Smooth muscle cell (in vitro differentiated cells): Measurements from ENCODE around the gene LRRC73. TPM values are rescaled to one million over a fixed set of nuclear protein-coding genes. Genes with fewer than 3 reads are reported as not detected.

Source experiments
- DNase-seq: peaks from one replicate; lab custom pipeline; 2025; ENCODE audit not compliant: unreplicated experiment; lab: John Stamatoyannopoulos, UW
- H2AFZ ChIP-seq: fragments of 200-600 bp; sonication (generic); 2 replicates; pipeline ENCODE4 v1.6.0; 2016; ENCODE audit warnings: antibody characterized with exemption, low read depth, mild to moderate bottlenecking
- H3F3A ChIP-seq: fragments of 200-600 bp; sonication (generic); 2 replicates; pipeline ENCODE4 v1.6.0; 2017; ENCODE audit warnings: antibody characterized with exemption, low read depth
- H3K27ac ChIP-seq: fragments of 200-600 bp; sonication (generic); 2 replicates; pipeline ENCODE4 v1.5.1; 2016; ENCODE audit warnings: low read depth, mild to moderate bottlenecking
- H3K27me3 ChIP-seq: fragments of 200-600 bp; sonication (generic); 2 replicates; pipeline ENCODE4 v1.6.1; 2016; ENCODE audit warnings: low read depth, mild to moderate bottlenecking
- H3K36me3 ChIP-seq: fragments of 200-600 bp; sonication (generic); 2 replicates; pipeline ENCODE4 v1.5.1; 2016; ENCODE audit warnings: low read depth
- H3K4me1 ChIP-seq: fragments of 200-600 bp; sonication (generic); 2 replicates; pipeline ENCODE4 v1.5.1; 2016; ENCODE audit warnings: low read depth
- H3K4me2 ChIP-seq: fragments of 200-600 bp; sonication (generic); 2 replicates; pipeline ENCODE4 v1.6.0; 2016; ENCODE audit warnings: mild to moderate bottlenecking
- H3K4me3 ChIP-seq: fragments of 200-600 bp; sonication (generic); 2 replicates; pipeline ENCODE4 v1.5.1; 2016; ENCODE audit warnings: mild to moderate bottlenecking
- H3K79me2 ChIP-seq: fragments of 200-600 bp; sonication (generic); 2 replicates; pipeline ENCODE4 v1.6.0; 2016; ENCODE audit warnings: low read depth, mild to moderate bottlenecking
- H3K9ac ChIP-seq: fragments of 200-600 bp; sonication (generic); 2 replicates; pipeline ENCODE4 v1.6.0; 2016; ENCODE audit warnings: low read depth
- H3K9me3 ChIP-seq: fragments of 200-600 bp; sonication (generic); replicated peaks from 2 replicates; pipeline ENCODE4 v1.5.1; 2016; ENCODE audit warnings: low read depth
- H4K20me1 ChIP-seq: fragments of 200-600 bp; sonication (generic); 2 replicates; pipeline ENCODE4 v1.6.0; 2016; ENCODE audit warnings: low read depth
- WGBS: methylation state at CpG from one replicate; pipeline ENCODE4 v1.1.7; 2016; ENCODE audit warnings: low lambda C conversion rate; 5-methylcytosine and 5-hydroxymethylcytosine counted together
- polyA plus RNA-seq: library from polyadenylated mRNA; unstranded; fragments of >200 nt; fragmentation: Nextera tagmentation; extraction: Ambion mirVana; gene quantifications from 2 replicates; pipeline ENCODE4 v1.2.1, GENCODE V29; 2016
- total RNA-seq: library from RNA; depleted of rRNA; stranded (reverse); fragments of >200 nt; gene quantifications from 2 replicates; pipeline ENCODE4 v1.2.3, GENCODE V29; 2014
- TF ChIP-seq, protein P1 (sequence below): fragments of 200-600 bp; sonication (generic); IDR thresholded peaks from 2 replicates; pipeline ENCODE4 v1.5.1; 2017; ENCODE audit warnings: borderline replicate concordance, mild to moderate bottlenecking, antibody characterized with exemption; ENCODE audit not compliant: insufficient read depth, poor library complexity, severe bottlenecking

LRRC73 gene
- total and polyA plus RNA-seq, 2 experiments from 2014 or later = 2.1 to 2.2 TPM

DNA sequence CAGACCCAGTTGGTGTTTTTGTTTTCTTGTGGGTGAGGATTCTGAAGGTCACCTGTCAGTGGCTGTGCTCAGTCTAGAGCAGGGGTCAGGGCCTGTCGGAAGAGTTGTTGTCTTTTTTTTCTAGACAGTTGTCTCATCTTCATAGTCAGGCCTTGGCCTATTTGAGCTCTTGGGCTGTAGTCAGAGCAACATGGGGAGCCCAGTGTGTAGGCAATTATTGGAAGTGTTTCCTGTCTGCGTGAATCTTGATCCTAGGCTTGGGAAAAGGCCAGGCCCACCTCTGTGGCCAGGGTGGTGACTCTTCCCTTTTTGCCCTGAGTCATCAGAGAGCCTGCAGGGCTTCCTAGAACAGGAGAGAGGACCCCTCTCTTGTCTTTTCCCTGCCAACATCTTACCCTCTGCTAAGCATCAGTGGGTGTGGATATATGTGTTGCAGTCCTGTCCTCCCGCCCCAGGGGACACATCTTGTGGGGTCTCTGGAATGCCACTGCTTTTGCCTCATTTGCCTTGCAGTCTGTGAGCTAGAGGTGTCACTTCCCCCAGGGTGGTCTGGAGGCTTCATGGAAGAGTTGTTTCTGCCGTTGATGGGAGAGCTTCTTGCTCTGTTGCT lies 21.4 kb downstream of the LRRC73 start:
- H3K4me2 ChIP-seq = peak overlapping the region; percentile 31

DNA sequence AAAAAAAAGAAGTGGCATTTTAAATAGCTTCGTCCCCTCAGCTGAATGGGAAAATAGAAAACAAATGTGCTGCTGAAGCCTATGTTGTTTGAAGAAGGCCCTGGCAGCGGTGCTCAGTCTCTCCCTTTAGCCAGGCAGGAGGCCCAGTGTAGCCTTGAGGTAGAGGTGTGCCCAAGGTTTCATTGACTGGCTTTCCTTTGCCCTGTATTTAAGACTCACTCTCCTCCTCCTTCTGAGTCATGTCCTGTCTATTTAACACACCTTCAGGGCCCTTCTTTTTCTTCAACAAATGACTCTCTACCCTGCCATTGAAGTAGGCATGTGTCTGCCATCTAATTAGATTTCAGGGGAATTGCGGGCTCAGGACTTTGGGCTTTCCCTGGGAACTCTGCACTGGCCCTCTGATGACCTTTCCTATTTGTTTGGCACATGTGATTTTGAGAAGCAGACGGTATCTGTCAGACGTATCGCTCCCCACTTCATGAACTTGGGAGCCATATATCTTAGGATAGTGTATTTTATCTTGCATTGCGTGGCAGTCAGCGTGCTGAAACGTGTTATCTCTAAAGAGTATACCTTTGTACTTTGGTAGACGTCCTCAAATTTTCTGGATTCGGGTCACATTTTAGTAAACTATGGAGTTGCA lies 28.4 kb downstream of the LRRC73 start:
- DNase-seq = no peak
- H3K9me3 ChIP-seq = no peaks in the 10 kb centered on the region
- 82% methylated on average over 11 of the region's 11 CpGs for WGBS
- peaks cover 12% of the 10 kb centered on the region for H3K4me1 ChIP-seq
- TF ChIP-seq, protein P1, sequence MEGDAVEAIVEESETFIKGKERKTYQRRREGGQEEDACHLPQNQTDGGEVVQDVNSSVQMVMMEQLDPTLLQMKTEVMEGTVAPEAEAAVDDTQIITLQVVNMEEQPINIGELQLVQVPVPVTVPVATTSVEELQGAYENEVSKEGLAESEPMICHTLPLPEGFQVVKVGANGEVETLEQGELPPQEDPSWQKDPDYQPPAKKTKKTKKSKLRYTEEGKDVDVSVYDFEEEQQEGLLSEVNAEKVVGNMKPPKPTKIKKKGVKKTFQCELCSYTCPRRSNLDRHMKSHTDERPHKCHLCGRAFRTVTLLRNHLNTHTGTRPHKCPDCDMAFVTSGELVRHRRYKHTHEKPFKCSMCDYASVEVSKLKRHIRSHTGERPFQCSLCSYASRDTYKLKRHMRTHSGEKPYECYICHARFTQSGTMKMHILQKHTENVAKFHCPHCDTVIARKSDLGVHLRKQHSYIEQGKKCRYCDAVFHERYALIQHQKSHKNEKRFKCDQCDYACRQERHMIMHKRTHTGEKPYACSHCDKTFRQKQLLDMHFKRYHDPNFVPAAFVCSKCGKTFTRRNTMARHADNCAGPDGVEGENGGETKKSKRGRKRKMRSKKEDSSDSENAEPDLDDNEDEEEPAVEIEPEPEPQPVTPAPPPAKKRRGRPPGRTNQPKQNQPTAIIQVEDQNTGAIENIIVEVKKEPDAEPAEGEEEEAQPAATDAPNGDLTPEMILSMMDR = no peak
- no peak overlapping the region for H3K4me2 ChIP-seq
- H2AFZ ChIP-seq = no peak overlapping the region
- H4K20me1 ChIP-seq = peaks cover 52% of the 10 kb centered on the region
- peaks cover 82% of the 10 kb centered on the region for H3K79me2 ChIP-seq
- peaks cover 3% of the 10 kb centered on the region for H3F3A ChIP-seq
- no peak overlapping the region for H3K9ac ChIP-seq
- H3K36me3 ChIP-seq = no peaks in the 10 kb centered on the region
- peak overlapping the region; percentile 38 for H3K27ac ChIP-seq
- no peak overlapping the region for H3K4me3 ChIP-seq
- no peaks in the 10 kb centered on the region for H3K27me3 ChIP-seq

More for the DNA sequence above, 21.4 kb downstream of the LRRC73 start:
- H3K36me3 ChIP-seq = no peaks in the 10 kb centered on the region
- H3K4me1 ChIP-seq = peaks cover 18% of the 10 kb centered on the region
- no peaks in the 10 kb centered on the region for H3K27me3 ChIP-seq
- H3K27ac ChIP-seq = peak overlapping the region; percentile 19
- 71% methylated on average over 4 of the region's 4 CpGs for WGBS
- no peaks in the 10 kb centered on the region for H3F3A ChIP-seq
- DNase-seq = no peak
- peaks cover 46% of the 10 kb centered on the region for H3K79me2 ChIP-seq
- H3K9ac ChIP-seq = no peak overlapping the region
- TF ChIP-seq, protein P1 = no peak
- H3K9me3 ChIP-seq = no peaks in the 10 kb centered on the region
- H4K20me1 ChIP-seq = peaks cover 24% of the 10 kb centered on the region
- H2AFZ ChIP-seq = no peak overlapping the region
- H3K4me3 ChIP-seq = no peak overlapping the region

DNA sequence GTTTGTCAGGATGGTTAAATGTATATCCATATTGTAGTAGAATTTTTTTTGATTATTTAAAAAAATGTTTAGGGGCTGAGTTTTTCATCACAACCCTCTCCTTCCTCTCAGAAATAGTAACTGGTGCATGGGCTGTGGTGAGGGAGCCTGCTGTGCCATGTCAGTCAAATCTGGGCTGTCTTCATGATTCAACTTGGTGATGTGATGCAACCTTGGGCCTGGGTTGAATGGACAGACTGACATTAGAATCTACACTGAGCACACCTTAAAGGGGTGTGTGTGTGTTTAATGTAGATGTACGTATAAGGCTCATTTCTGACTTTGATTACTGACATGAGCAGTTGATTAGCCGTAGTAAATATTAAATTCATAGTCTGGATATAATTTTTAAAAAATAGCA lies 29.1 kb downstream of the LRRC73 start:
- Histone ChIP-seq H2AFZ (no peak overlapping the region), H3K4me3 (no peak overlapping the region), H4K20me1 (peaks cover 51% of the 10 kb centered on the region), H3K79me2 (peaks cover 80% of the 10 kb centered on the region), H3K9ac (no peak overlapping the region), H3K4me2 (no peak overlapping the region), H3K9me3 (no peaks in the 10 kb centered on the region), H3K36me3 (no peaks in the 10 kb centered on the region), H3K4me1 (peaks cover 12% of the 10 kb centered on the region), H3K27me3 (no peaks in the 10 kb centered on the region), H3F3A (peaks cover 3% of the 10 kb centered on the region), H3K27ac (peak overlapping the region; percentile 38)
- no peak for DNase-seq
- TF ChIP-seq, protein P1 = no peak
- 94% methylated on average over 2 of the region's 2 CpGs for WGBS
